HG02642 (cell line): ENCODE data around the gene OSBPL9.
"Not testable (repeated sequence)": the region's sequence is repeated elsewhere in the genome, so short reads cannot be mapped to it uniquely, and the experiment has no call there.

ENCODE experiments used
- ATAC-seq: cut with Tn5 transposase; IDR thresholded peaks from one replicate; pipeline ENCODE4 v1.9.1; 2021; ENCODE audit warnings: mild to moderate bottlenecking; ENCODE audit not compliant: unreplicated experiment, poor library complexity

OSBPL9 gene

DNA sequence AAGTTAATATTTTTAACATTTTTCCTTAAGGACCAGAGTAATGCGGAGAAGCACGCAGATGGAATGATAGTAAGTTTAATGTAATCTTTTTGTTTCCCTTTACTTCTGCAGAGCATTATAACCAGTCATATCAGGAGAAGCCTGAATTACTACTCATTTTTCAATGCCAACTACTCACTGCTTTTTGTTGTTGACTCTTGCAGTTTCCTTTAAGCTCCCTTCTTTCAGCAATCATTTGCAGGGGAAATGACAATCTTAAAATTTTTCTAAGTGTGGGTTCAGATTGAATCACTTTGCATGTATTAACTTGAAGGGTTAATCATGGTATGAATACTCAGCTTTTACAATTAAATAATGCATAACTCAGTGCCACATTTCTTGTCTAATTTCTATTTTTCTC is 139.4 kb downstream of the OSBPL9 start:
- ATAC-seq: no peak

DNA sequence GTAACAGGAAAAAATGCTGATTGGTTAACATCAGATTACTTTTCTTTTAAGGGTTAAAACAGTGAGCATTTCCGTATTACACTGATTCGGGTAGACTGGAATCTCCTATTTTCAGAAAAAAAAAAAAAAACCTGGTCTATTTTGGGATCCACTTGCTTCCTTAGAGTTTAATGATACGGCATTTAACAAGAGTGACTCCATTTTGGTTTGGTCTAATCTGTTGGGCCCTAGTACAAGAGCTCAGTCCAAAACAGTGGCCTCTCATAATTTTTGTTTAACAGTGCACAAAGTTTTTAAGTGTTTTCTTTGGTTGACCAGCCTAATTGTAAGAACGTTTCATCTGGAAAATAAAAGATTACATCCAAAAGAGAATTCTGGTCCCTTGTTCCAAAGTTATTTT is 141.4 kb downstream of the OSBPL9 start:
- no peak for ATAC-seq

DNA sequence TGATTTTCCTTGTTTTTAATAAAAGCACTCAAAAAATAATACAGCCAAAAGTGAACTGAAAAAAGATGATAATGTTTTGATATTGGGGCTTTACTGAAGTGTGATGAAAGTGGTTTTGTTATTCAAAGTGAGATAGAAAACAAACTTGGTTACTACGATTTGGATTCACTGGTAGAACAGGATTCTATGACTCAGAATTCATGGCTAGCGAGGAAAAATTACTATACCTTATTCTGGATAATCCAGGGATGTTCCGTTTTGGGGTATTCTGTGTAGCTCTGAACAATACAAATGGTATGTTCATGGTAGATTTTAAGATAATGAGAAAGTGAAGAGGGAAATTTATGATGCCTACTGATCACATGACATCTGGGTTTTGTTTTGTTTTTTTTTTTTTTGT is 144.0 kb downstream of the OSBPL9 start:
- no peak for ATAC-seq

DNA sequence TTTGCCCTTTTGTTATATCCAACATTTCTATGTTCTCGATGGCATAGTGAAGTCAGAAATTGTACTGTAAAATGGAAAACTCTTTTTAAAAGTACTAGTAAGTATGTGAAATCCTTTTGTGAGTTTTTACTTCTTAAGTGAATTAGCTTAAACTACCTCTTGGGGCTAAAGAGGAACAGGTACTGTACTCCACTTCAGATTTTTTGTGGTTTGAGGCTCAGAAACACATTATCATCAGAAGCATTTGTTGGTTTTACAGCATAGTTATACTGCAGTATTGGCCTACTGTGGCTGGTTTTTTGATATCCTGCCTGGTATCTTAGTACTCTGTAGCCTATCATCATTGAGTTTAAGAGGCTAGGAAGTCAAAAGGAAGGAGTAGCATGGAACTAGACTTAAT is 144.5 kb downstream of the OSBPL9 start:
- ATAC-seq: no peak

DNA sequence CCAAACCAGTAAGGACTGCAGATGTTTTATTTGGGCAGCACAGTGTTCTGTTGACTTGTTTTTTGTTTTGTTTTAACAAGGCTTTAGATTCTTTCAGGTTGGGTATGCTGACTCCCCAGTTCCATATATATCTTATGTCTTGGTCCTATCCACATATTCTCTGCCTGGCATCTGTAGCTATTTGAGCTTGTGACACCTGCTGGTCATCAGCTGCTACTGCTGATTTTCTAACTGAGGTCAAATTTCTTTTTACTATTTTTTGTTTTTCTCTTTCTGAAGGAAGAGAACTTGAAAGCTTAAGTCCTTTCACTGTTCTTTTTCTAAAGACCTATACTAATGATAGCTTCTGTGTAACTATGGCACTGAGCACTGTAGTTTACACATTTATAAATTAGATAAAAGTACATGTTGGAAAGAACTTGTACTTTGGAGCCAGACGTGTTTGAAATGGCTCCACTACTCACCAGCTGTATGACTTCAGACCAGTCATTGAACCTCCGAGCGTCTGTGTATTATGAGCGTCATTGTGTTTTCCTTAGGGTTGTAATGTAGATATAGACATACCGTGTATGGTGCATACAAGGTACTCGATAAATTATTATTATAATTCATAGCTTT is 152.2 kb downstream of the OSBPL9 start:
- ATAC-seq: no peak

DNA sequence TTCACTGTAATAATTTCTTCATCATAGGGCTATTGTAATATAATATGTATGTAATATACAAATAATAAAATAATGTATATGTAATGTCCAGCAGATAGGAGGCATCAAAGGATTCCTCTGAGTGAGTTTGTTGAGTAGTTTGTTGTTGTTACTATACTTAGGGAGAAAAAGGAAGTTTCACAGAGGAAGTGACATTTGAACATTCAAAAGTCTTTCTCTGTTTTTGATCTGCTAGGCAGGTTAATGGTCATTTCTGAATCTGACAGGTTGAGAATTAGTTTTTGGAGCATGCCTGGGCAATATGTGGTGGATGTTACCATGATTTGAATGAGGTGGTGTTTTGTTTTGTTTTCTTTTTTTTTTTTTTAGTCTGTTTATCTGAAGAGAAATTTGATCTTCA is 159.5 kb downstream of the OSBPL9 start:
- ATAC-seq: no peak

DNA sequence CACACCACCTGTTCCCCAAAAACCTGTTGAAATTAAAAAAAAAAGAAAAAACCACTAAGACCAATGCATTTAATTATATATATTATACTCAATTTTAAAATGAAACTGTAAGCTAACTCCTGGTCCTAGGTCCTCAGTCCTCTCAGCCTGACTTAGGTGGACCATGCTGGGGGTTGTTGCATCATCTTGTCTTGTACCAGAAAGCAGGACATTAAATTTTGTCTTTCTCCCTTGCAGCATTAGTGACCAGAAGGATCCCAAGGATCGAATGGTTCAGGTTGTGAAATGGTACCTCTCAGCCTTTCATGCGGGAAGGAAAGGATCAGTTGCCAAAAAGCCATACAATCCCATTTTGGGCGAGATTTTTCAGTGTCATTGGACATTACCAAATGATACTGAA is 164.0 kb downstream of the OSBPL9 start:
- no peak for ATAC-seq

DNA sequence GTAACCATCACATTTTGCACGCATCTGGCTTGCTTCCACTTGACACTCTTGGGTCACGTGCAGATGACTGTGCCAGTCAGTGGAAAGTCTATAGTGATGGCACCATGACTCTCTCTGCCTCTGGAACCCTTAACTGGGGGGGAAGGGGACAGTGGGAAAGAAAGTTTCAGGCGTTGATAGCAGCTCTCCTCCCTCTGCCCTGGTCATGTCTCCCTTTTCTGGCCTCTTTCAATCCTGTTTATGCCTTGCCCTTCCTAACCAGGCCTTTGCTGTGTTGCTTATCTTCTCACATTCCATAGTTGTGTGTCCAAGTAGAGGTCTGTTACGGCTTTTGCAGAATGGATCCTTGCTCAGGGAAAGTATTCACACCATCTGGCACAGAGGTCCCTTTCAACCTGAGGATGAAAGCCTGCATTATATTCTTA is 168.1 kb downstream of the OSBPL9 start:
- no peak for ATAC-seq

DNA sequence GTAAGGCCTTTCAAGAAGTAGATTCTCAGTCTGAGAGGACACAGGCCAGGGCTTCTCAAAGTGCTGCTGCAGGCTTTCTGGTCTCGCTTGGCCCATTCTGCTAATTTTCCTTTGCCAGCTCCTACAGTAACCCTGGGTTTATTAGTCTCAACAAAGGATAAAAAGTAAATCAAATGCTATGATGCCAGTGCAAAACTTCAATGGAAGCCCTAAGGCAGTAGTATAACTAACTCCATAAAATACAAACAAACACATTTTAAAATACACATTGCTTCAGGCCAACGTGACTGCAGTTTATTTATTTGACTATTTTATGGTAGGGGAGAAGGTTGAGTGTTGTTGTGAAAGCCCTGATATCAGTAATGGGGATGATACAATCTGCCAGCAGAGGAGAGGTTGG is 172.0 kb downstream of the OSBPL9 start:
- ATAC-seq: no peak

DNA sequence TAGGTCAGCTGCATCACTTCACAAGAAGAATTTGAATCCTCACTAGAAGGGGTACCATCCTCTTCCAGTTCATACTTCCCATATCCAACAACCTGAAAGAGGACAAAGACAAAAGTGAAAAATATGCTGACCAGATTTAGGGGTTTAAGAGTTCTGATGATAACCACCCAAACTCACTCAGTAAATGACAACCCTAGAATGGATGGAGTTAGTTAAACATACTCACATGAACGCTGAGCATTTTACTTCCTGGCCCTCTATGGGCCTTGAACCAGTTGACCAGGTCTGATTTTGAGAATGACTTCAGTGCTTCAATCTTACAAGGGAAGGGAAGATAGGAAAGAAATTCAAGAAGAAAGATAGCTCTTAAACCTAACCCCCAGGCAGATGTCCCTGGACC is 172.4 kb downstream of the OSBPL9 start:
- no peak for ATAC-seq

DNA sequence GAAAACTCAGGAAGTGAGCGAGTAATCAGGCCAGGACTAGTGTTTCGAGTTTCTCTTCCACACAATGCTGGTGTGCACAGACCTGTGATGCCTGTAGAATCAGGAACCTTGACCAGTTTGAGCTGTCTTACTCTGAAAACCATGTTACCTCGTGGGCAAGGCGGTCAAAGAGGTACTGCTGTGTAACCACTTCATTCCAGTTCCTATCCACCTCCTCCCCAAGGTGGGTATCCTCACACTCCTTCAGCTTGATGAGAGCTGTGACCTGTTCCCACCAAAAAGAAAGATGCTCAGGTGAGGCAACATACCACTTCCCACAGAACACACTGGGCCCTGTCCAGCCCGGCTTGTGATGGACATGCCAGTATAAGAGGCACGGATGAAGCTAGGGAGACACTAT is 173.5 kb downstream of the OSBPL9 start:
- no peak for ATAC-seq

DNA sequence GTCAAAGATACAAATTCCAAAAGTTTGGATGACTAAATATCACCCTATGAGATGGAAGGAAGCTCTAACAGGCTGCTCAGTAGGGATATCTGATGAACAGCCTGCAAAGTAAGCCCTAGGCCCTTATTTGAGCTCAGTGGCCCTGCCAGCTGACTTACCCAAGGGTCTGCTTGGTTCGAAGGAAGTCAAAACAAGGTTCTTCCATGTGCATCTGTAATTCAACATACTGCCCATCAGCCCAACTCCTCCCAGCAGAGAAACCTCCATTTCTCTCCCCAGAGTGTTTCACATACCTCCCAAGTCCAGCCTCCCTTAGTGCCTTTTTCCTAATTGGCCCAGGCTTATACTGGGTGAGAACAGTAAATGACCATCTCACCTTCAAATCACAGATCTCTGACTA is 175.0 kb downstream of the OSBPL9 start:
- no peak for ATAC-seq

DNA sequence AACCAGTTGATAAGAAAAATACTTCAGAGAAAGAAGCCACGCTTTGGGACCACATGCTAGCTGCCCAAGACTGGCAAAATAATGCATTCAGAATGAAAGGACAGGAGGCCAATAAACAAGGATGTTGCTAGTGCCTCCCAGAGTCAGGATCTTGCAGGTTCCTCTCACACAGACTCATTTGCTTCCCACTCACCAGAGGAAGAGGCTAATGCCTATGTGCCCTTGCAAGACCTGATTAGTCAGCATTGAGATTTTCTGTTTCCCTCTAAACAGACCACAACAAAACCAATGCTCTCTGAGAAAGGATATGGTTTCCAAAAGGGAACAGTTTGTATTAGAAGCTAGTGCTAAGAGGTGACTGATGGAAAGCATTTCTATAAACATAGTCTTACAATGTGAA is 176.0 kb downstream of the OSBPL9 start:
- ATAC-seq: no peak

DNA sequence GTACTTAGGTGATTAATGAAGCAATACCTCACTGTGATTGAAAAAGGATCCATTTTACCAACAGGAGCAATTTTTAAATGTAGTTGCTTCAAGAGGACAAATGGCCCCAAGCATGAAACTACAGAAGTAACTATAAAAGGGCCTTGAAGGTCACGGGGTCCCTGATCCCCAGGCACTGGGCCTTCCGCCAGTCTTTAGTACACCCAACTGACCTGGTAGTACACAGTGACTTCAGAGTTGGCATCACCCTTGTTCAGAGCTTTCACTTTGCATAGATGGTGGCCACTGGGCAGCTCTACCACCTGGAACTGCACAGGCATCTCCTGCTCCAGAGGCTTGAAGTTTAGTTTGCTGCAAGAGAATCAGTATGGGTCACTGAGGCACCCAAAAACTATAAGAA is 177.4 kb downstream of the OSBPL9 start:
- no peak for ATAC-seq

DNA sequence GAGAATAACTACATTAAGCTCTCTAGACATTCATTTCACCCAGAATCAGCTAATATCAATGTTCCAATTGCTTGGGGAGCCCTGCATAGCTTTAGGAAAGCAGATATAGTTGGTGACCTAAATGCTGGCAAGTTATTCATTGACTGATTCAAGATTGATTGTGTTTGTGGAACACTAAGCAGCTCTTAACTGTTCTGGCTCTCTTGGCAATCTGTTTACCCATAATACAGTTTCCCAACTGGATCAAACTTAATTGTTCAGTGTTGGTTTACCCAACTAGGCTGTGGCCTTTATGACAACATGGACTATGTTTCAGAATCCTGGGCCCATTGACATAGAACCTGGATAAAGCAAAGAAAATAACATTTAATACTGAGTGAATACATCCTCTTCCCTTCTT is 178.0 kb downstream of the OSBPL9 start:
- ATAC-seq: no peak

DNA sequence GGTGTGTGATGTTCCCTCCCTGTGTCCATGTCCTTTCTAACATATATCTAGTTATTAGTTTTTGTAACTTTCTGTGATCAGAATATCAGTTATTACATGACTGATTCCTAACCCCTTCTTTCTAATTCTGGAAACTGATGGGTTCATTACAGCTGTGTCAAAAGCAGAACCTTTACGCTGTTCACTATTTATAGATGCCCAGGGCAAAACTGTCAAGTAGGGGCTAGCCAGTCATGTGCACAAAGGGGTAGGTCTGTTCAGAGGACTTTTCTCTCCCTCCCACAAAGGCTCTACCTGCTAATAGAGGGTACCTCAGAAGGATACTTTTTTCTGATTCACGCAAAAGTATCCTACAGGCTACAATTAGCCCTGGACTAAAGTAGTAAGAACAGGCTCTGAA is 182.5 kb downstream of the OSBPL9 start:
- no peak for ATAC-seq

DNA sequence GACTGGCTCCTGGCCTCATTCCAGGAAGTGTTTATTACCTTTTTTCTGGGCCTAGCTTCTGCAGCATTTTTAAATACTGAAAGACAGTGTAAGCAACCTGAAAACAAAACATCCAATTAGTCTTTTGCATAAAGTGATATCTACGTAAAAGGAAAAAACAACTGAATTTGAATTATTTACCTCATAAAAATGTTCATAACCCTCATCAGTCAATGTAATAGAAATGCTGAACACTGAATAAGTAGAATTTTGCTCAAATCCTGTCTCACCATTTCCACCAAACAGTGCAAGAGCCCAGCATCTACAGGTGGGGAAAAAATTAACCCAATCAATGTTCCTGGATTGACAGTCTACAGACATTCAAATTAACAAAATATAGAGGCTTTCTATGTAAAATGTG is 197.6 kb downstream of the OSBPL9 start:
- no peak for ATAC-seq

DNA sequence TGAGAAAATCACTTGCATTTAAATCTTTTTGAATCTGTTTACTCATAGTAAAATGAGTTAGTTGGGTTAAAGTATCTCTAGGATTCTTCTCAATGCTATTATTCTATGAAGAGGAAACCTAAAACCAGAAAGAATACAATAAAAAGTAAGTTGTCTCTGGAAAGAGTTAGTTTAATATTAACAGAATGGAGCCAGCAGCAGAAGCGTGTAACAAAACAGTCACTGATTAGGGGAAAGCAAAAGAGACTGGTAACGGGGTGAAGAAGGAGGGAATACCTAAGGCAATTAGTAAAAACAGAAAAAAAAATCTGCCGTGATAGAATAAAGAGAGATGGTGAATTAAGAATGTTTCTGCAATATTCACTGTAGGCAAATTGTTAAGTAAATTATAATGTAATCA is 201.6 kb downstream of the OSBPL9 start:
- no peak for ATAC-seq

DNA sequence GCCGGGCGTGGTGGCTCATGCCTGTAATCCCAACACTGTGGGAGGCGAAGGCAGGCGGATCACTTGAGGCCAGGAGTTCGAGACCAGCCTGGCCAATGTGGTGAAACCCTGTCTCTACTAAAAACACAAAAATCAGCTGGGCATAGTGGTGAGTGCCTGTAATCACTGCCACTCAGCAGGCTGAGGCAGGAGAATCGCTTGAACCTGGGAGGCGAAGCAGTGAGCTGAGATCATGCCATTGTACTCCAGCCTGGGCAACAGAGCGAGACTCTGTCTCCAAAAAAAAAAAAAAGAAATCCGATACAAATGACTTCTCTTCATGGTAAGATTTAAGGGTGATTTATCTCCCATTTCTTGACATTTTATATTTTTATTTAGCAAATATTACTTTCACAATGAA is 202.1 kb downstream of the OSBPL9 start:
- not testable (repeated sequence) for ATAC-seq

DNA sequence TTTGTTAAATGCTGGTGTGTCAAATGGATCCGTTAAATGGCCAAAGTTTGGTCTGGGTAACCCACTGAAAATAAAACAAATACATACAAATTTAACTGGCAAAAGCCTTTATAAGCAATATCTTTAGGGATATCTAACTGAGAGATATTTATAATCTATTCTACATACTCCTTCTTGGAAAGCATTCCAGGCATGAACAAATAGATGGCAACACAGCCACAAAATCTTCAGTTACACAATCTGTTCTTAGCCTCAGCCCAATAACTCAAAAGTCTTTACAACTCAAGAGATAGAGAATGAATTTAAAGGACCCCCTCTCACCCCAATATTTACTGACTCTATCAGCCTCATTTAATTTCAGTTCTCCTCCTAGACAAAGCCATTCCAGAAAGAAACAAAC is 202.9 kb downstream of the OSBPL9 start:
- ATAC-seq: no peak

DNA sequence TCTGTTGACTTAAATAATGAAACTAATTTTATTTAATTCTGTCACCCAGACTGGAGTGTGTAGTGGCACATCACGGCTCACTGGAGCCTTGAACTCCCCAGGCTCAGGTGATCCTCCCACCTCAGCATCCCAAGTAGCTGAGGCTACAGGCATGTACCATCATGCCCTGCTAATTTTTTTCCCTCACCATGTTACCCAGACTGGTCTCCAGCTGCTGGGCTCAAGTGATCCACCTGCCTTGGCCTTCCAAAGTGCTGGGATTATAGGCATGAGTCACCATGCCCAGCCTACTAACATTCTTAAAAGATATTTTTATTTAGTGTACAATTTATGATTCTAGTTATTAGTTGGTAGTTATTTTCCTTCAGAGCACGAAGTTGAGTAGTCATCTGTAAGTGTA is 212.2 kb downstream of the OSBPL9 start:
- no peak for ATAC-seq

DNA sequence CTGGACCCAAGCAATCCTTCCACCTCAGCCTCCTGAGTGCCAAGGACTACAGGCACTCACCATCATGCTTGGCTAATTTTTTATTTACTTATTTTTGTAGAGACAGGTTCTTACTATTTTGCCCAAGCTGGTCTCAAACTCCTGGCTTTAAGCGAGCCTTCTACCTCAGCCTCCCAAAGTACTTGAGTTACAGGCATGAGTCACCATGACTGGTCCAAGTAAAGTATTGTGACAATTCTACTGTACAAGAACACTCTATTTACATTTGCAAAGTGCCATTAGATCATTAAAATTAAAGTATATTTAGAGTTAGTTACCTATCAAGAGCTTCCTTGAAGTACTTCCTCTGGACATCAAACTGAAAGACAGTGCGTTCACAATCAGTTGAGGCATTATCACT is 216.8 kb downstream of the OSBPL9 start:
- no peak for ATAC-seq

DNA sequence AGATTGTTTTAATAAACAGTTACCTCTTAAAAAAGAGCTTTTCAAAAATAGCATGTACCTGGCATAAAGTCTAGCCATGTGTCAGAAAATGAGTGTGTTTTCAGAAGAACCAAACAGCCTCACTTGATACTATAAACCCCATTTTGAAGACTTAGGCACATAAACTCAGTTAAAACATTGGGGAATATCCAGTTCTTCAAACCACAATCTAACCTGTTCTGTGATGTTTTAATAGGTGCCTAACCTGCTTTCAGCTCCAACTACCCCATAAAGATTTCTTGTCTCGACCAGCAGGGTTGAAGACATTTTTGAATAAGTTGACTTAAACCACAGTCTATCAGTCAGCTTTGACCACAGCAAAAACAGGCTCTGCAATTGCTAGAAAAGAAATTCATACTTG is 220.4 kb downstream of the OSBPL9 start:
- ATAC-seq: no peak
